NB4 (cell line): ENCODE data around the gene TTYH1.

Experiments
- CTCF ChIP-seq: IDR thresholded peaks from one replicate; pipeline ENCODE4 v1.5.1; 2012; ENCODE audit warnings: low read depth, low read length
- MAX ChIP-seq: IDR thresholded peaks from 2 replicates; pipeline ENCODE4 v1.6.1; 2011; ENCODE audit warnings: low read depth, low read length
- MYC ChIP-seq: IDR thresholded peaks from 2 replicates; pipeline ENCODE4 v1.6.1; 2011; ENCODE audit warnings: low read depth, low read length
- POLR2A ChIP-seq: IDR thresholded peaks from 2 replicates; pipeline ENCODE4 v1.6.1; 2011; ENCODE audit warnings: mild to moderate bottlenecking; ENCODE audit not compliant: insufficient read length; ENCODE audit errors: extremely low read depth

GRCh38 chr19:54431255-54431838 is 16.1 kb downstream of the TTYH1 start:
- TF ChIP-seq POLR2A, result no peak
- TF ChIP-seq CTCF, result no peak
- TF ChIP-seq MYC, result no peak
- no peak for TF ChIP-seq MAX
